T-helper 2 cell (primary cell): ENCODE results near the gene LIMD2.
"Not testable (repeated sequence)": the region's sequence is repeated elsewhere in the genome, so short reads cannot be mapped to it uniquely, and the experiment has no call there.

Experiments
- DNase-seq, 5 experiments: peaks; one replicate each; pipeline versions ENCODE4 v3.0.0 to v3.0.0-alpha.2; 2012 to 2022
- total RNA-seq, 2 donors: gene quantifications; one replicate each; lab custom pipeline; 2026; lab: John Stamatoyannopoulos, UW

LIMD2 gene
- 336 to 404 reads per million in 2 donors for total RNA-seq

DNA sequence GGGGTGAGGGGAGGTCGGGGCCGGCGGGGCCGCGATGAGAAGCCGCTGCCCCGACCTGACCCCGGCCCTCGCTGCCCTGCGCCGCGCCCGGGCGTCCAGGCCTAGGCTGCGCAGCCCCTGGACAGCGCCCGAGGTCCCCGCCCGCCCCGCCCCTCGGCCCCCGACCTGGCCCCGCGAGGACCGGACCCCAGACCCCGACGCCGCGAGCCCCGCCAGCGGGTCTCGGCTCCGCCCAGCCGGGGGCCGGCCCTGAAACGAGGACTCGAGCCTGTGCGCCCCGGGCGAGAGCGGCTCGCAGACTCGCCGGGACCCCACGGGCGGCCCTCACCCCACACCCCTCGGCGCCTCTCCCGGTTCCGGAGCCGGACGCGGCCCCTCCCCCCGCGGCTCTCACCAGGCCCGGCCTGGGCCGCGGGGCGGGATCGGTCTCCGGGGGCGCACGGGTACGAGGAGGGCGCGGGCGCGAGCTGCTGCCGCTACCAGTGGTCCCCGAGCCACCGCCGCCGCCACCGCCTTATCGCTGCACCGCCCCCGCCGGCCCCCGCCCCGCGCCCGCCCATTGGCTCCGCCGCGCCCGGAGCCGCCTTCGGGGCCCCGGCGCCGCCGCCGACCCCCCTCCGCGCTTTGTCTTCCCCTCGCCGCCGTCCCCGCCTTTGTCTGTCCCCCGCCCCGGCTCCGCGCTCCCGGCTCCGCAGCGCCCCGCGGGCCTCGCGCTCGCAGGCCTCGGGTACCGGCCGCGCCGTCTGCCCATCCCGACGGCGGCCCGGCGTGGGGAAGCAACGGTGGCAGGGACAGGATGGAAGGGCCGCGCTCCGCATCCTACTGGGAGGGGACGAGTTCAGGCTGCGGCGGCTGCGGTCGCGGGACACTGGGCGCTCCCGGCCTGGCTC is at the start of gene LIMD2:
LIMD2 (minus strand) TSS at position 488 of the 890 bp plus-strand sequence. CDS start 827 bp downstream, outside the sequence.
- peak; percentile 67 to 91 (median 80) for DNase-seq

DNA sequence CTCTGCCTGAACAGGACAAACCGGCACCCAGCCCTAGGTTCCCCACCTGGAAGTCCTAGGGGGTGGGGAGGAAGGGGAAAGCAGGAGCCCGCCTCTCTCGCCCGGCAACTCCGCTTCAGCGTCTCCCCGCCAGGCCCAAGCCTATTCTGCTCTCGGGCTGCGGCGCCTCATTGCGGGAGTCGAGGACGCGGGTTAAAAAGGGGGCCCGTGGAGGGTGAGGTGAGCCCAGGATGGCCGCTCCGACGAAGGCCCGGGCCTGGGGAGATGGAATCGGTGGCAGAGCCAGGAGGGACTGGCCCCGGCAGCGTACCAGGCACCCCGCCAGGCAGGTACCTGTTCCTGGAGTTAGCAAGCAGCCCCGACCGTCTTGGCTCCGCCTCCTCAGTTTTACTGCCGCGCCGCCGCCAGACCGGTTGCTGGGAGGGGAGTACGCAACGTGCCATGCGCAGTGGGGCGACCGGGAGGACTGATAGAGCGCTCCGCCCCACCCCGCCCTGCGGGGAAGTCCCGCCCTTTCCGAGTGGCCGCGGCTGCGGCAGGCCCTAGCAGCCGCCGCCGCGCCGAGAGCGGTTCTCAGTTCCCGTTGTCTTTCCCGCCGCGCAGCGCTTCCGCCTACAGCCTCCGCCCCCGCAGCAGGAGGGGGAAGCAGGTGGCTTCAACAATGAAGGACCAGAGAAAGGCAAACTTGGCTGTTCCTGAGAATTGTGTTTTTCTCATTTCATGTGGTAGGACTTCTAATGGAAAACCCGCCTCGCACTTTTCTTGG is 41.7 kb upstream of the LIMD2 start, which contains the start of gene STRADA:
STRADA (minus strand) TSS at position 392 of the 766 bp plus-strand sequence. CDS start 13,430 bp downstream, outside the sequence.
- DNase-seq = peak; percentile 97 to 99 (median 98)

DNA sequence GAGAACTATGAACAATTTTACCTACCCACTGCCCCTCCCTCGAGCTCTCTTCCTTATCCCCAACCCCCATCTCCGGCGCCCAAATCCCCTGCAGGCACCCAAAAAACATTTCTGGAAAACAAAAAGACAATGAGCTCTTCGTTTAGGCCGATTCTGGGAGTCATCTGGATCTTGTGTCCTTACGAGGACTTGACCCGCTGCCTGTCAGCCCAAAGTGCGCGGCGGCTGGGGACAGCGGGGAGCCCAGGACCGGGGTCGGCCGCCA is 41.1 kb upstream of the LIMD2 start:
- no peak for DNase-seq

DNA sequence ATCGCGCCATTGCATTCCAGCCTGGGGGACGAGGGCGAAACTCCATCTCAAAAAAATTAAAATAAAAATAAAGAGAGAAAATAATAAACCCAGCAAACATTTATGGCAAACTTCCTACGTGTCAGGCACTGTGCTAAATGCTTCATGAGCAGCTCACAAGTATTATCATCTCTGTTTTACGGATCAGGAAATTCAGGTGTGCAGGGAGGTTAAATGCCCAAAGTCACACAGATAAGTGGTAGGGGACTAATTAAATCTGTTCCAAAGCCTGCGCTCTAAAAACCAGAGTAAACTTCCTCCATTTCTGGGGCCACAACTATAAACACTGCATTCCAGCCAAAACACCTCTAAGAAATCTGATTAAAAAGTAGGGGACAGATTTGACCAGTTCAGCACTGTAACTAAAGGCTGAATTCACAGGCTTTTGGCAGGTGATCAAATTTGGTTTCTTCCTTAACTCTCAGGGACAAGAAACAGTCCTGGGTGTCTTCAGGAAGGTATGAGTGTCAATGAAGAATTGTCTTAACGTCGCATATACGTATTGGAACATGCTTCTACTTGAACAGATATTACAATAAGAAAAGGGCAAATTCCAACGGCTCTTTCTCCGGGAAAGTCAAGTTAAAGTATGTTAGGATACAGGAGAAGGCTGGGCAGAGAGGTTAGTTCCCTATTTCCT is 40.7 kb upstream of the LIMD2 start:
- DNase-seq = peak in 1 of 5 experiments; percentile 21

DNA sequence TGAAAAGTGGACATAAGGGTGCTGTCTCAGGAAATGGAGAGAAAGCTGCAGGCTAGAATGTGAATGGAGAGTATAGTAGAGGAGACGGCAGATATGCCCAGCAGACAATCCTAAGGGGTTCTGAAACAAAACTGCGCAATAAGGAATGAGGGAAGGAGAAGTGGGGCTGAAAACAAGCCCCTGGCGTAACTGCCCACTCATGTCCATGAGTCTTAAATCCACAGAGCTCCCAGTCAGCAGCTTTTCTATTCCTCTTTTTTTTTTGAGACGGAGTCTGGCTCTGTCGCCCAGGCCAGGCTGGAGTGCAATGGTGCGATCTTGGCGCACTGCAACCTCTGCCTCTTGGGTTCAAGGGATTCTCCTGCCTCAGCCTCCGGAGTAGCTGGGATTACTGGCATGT is 35.8 kb upstream of the LIMD2 start:
- no peak for DNase-seq

DNA sequence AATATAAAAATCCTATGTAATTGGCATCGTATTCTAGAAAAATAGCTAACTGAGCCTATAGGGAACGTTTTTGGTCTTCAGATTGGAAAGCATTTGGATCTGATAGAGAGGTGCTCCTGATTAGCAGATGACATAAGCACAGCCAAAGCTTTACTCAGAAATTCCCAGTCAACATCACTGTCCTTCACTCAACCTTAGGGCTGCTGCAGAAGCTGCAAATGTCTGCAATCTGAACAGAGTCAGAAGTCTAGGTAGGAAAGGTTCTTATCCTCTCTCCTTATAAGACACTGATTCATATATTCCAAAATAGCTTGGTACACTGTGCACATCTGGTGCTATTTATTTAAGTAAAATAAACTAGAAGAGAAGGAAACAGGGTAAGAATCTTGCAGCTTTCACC is 22.5 kb upstream of the LIMD2 start:
- no peak for DNase-seq

DNA sequence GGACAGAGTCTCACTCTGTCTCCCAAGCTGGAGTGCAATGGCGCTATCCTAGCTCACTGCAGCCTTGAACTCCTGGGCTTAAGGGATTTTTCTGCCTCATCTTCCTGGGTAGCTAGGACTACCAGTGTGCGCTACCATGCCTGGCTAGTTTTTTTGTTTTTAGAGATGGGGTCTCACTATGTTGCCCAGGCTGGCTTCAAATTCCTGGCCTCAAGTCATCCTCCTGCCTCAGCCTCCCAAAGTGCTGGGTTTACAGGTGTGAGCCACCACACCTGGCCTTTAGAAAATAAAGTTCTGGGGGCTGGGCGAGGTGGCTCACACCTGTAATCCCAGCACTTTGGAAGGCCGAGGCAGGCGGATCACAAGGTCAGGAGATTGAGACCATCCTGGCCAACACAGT is 20.3 kb upstream of the LIMD2 start:
- not testable (repeated sequence) for DNase-seq

DNA sequence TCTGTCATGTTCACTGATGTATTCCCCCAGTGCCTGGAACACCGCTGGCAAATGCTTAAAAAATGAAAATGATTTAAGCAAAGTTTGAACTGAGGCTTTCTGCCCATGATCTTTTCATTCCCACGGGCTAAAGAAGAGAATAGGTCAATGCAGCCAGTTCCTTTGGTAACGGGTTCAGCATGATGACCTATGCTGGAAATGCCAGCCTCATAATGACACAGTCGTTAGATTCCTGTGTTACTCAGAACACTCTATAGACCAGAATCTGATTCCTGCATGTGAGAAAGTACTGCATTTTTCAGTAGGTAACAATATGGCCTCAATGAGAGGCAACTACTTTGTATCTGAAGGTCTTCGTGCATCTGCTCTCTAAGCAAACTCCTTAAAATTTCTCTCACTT is 19.1 kb upstream of the LIMD2 start:
- DNase-seq = no peak

DNA sequence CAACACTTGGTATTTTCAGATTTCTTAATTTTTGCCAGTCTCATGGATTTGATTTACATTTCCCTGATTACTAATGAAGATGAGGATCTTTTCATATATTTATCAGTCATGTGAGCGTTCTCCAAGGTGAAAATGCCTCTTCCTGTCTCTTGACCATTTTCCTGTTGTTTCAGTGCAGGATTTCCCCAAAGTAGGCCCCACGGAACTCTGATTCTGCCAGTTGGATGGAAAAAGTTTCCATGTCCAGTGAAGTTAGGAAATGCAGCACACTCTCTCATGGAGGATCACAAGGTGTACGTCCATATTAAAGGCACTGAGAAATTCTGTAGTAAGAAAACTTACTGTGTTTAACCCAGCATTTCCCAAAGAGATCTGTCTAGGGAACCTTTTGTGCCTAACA is 16.5 kb upstream of the LIMD2 start:
- no peak for DNase-seq

DNA sequence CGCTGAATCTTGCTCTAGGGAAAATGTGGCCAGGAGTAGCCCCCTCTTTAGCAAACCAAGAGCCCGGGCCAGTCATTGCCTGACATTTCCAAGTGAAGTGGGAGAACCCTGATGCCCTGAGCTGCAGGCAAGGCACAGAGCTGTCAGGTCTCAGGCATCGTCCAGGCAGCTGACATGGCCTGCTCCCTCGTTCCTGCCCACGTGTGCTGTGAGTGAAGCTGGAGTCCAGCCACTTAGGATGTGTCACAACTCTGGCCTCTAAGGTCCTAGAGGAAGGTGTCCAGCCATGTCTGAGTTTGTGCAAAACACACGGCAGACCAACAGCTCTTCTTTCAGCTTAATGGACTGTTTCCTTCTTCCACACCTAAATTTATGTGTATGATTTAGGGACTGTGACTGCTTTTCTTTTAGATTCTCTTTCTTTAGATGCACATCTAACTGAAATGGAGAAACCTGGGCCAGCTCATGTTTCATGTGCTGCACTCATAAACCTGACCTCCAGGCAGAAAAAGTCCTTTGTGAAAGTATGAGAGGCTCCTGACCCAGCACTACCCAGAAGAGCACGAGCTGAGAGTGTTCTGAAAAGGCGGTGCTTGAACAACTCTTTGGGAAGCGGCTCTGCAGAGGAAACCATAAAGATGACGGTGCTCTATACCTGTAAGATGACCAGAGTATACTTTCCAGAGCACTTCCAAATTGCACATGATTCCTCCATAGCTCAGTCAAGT is 14.8 kb upstream of the LIMD2 start:
- no peak for DNase-seq

DNA sequence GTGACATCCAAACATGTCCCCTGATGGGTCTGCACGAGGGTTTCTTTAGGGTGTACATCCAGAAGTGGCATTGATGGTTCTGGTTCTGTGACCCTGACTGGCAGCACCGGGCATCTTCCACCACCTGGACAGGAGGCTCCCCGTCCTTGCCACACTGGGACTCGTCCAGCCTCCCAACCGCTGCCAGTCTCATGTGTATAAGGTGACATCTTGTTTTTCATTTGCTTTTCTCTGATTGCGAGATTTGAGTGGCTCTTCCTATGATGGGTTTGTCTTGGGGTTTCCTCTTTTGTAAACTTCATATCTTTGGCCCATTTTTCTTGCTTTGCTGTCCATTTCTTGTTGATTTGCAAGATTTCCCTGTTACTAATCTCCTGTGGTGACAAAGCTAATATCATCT is 9.2 kb upstream of the LIMD2 start:
- no peak for DNase-seq

DNA sequence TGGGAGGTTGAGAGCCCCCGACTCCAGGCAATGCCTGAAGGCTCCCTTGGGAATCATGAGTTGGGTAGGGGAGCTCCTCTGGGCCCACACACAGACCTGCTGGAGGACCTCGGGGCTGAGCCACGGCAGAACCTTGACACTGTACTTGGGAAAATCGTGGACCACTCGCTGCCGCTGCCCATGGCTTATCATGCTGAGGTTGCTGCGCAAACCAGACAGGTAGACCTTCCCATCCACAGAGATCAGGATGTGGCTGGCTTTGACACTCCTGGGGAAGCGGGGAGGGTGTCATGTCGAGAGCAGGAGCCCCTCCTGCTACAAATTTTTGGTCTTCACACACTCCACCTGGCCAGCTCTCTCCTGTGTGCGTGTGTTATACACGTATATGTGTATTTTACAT is 7.2 kb upstream of the LIMD2 start:
- peak in 1 of 5 experiments; percentile 70 for DNase-seq

DNA sequence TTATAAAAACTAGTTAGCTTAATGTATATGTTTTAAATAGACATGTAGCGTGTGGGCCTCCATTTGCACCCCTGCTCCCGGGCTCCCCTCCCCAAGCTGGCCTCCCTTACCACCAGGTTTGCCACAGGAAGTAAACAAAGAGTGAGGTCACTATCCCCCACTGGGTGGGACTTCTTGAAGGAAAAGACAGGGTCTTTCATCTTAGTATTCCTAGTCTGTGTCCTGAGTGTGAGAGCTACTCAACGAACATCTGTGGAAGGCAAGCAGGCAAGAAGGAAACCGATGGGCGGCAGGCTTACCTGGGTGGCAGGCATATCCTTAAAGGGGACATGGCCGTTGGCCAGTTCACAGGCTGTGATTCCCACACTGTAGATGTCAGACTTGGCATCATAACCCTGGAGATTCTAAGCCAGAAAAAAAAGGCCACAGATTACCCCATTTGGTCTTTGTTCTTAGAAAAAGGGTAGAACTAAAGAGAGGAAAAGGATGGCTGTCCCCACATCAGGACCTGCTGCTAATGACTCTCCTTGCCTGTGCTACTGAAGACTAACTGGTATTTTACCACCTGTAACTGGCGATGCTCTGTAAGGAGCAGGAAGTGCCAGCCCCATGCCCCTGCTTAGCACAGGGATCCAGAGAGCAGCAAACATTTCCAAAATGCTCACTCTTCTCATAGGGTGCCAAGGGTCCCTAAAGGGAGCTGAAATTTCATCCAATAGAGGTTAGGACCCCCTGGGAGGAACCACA is 6.6 kb upstream of the LIMD2 start:
- peak in 1 of 5 experiments; percentile 29 for DNase-seq

DNA sequence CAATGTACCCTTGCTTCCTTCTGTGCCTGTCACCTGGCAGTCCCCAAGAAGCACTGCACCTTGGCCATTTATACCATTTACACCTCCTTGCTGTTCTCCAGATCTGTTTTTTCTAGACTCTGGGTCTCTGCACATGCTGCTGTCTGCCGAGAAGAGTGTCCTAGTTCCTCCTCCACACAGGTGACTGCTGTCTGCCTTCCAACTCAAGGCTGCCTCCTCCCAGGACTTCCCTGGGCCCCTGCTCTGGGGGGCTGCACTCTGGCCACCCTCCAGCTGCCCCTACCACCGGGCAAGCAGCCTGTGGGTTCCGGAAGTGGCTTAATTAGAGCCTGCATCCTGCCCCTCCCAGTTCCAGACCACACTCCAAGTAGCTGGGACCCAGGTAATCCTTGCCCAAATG is 5.7 kb upstream of the LIMD2 start:
- no peak for DNase-seq

DNA sequence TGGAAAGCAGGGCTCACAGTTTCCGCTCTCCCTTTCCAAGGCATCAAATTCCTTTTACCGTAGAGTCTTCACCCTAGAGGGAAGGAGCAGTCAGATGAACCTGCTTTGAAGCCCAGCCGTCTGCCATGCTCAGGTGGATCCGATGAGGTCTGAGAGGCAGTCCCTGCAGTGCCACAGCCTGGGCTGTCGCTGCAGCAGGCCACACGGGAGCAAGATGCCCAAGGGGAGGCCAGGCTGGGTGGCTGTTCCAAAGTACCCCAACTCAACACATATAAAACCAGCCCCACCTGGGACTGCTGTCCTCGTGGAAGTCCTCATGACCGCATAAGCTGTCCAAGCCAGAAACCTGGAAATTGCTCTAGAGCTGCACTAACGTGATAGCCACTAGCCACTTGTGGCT is 4.9 kb upstream of the LIMD2 start:
- no peak for DNase-seq

DNA sequence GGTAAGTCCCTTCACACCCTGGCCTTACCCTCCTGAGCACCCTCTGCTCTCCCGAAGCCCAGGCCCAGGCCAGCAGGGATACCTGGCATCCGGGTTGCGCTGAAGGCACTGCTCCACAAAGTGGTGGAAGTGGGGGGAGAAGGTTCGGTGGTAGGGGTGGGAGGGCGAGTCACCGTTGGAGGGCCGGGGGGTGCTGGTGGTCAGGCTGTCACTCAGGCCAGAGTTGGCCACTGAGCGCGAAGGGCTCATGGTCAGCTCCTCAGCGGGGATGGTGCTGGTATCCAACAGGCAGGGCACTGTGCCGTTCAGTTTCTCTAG is 4.3 kb upstream of the LIMD2 start:
- no peak for DNase-seq

DNA sequence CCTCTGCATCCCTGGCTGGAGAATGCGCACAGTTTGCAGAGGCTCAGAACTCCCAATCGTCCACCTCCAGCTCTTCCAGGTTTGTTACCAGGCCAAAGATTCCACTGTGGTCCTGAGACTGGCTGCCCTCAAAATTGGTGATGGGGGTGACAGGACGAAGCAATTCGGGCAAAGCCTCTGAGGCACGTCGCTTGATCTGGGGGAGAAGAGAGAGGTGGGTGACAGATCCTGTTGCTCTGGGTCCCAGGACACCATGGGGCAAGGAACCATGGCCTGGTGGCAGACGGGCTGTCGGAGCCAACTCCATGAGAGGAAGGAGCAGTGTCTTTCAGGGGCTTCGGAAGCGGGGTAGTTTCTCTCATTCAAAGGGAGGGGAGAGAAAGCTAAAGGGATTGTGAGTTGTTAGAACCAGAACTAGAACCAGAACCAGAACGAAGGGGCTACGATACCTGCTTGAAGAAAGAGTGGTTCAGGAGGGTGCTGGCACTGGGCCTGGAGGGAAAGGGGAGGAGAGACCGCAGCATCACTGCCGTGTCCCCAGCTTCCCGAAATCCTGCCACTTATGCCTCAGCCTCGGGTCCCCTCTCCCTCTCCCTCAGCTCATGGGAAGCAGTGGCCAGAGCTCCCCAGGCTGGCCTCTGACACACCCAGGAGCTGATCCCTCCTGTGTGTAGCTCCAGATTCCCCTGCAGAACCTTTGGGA is 3.8 kb upstream of the LIMD2 start:
- DNase-seq = no peak

DNA sequence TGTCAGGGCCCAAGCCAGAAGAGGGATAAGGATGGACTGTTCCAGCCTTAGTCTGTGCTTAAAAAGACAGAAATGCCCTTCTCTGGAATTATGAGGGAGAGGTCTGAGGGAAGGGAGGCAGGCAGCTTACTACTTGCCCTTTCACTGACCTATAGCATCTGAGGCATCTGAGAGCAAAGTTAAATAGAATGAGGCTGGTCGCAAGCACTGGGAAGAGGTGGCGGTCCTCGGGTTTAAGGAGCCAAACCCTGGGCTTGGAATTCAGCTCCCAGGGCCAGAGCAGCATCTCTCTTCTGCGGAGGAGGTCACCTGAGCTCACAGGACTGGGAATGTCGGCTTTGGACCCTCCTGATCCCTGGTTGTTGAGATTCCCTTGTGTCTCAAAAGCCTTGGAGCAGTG is 3.1 kb upstream of the LIMD2 start:
- DNase-seq = no peak

DNA sequence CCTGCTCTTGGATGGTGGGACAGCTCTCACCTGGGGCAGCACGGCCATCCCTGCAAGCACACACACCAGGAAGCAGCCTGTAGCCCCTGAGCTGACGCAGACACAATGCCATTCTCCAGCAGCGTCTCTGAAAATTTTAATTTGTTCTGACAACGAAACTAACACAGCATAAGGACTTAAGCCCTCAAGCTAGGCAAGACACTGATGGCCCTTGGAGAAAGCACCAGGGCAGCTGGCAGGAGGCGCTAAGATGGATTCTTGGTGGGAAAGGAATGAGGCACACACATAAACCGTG is 2.7 kb upstream of the LIMD2 start:
- DNase-seq = peak in 1 of 5 experiments; percentile 47

DNA sequence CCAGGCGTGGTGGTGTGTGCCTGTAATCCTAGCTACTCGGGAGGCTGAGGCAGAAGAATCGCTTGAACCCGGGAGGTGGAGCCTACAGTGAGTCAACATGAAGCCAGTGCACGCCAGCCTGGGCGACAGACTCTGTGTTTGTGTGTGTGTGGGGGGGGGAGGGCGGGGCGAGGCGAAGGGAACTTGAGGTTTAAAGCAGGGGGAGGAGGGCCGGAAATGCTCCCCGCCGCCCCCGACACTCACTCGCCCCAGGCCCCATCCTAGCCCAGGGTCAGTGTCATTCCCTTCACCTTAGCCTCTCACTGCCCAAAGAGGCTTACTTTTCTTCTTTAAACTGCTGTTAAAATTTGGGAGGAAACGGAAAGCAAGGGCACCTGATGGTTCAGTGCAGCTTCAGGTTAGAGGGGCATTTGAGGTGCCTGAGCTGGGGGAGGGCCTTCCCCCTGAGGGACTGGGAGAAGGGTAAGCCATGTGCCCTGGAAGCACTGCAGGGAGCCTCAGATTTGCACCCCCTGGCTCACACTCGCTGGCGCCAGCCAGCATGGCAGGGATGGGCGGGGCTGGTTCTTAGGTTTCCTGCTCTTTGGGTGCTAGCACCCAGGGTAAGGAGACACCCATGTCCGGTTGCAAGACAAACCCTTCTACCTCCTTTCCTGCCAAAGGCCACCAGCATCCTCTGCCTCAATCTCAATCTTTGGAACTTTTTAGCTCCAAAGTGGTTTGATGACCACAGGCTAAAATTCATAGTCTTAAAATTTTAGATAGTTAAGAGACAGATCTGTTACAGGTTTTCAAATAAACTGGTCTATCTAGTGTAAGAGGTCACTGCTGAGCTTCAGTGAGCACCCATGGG is 2.2 kb upstream of the LIMD2 start:
- peak; percentile 38 to 96 (median 68) for DNase-seq

DNA sequence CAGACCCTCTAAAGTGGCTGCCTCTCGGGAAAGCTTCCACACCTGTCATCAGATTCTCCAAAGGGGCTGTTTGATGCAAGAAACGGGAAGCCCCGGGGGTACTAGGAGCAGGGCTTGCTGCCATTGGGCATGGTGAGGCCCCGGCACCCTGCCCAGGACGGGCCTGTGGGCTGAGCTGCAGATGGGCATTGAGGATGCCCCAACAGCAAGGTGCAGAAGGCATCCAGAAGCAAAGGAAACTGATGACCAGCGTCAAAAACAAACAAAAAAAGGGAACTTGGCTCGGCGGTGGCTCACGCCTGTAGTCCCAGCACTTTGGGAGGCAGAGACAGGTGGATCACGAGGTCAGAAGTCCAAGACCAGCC is 1.5 kb upstream of the LIMD2 start:
- no peak for DNase-seq
